ENCODE measurements around the gene INTS7.
"Not testable (repeated sequence)": the region's sequence is repeated elsewhere in the genome, so short reads cannot be mapped to it uniquely, and the experiment has no call there.

INTS7 gene

GRCh38 chr1:211932933-211933254 is 102.5 kb downstream of the INTS7 start:
- DNase-seq (ENCODE audit: low read depth): no peak

- no peak for DNase-seq (ENCODE audit: low read depth)
These were observed 103.0 kb downstream of the INTS7 start for GRCh38 chr1:211932231-211932932.

GRCh38 chr1:211929683-211930082 is 105.7 kb downstream of the INTS7 start:
- no peak for DNase-seq (ENCODE audit: low read depth)

- no peak for DNase-seq (ENCODE audit: low read depth)
These were observed 106.2 kb downstream of the INTS7 start for GRCh38 chr1:211928993-211929637.

GRCh38 chr1:211928290-211928801 is 107.0 kb downstream of the INTS7 start:
- no peak for DNase-seq (ENCODE audit: low read depth)

- no peak for DNase-seq (ENCODE audit: low read depth)
These were observed 110.3 kb downstream of the INTS7 start for GRCh38 chr1:211925016-211925415.

GRCh38 chr1:211924256-211924655 is 111.1 kb downstream of the INTS7 start:
- DNase-seq (ENCODE audit: low read depth): no peak

- DNase-seq (ENCODE audit: low read depth): no peak
These were observed 112.3 kb downstream of the INTS7 start for GRCh38 chr1:211923095-211923494.

GRCh38 chr1:211921579-211922095 is 113.7 kb downstream of the INTS7 start:
- no peak for DNase-seq (ENCODE audit: low read depth)

GRCh38 chr1:211920602-211921226 is 114.6 kb downstream of the INTS7 start:
- no peak for DNase-seq (ENCODE audit: low read depth)

- no peak for DNase-seq (ENCODE audit: low read depth)
These were observed 115.2 kb downstream of the INTS7 start for GRCh38 chr1:211920141-211920572.

- no peak for DNase-seq (ENCODE audit: low read depth)
These were observed 116.4 kb downstream of the INTS7 start for GRCh38 chr1:211918843-211919414.

GRCh38 chr1:211916458-211916857 is 118.9 kb downstream of the INTS7 start:
- DNase-seq (ENCODE audit: low read depth): not testable (repeated sequence)

- DNase-seq (ENCODE audit: low read depth): no peak
These were observed 119.4 kb downstream of the INTS7 start for GRCh38 chr1:211915924-211916323.

GRCh38 chr1:211912844-211913432 is 122.4 kb downstream of the INTS7 start:
- no peak for DNase-seq (ENCODE audit: low read depth)

GRCh38 chr1:211912038-211912437 is 123.3 kb downstream of the INTS7 start:
- no peak for DNase-seq (ENCODE audit: low read depth)

- no peak for DNase-seq (ENCODE audit: low read depth)
These were observed 124.4 kb downstream of the INTS7 start for GRCh38 chr1:211910913-211911485.

- DNase-seq (ENCODE audit: low read depth): no peak
These were observed 125.1 kb downstream of the INTS7 start for GRCh38 chr1:211910113-211910884.

- no peak for DNase-seq (ENCODE audit: low read depth)
These were observed 126.0 kb downstream of the INTS7 start for GRCh38 chr1:211909395-211909794.

- no peak for DNase-seq (ENCODE audit: low read depth)
These were observed 126.4 kb downstream of the INTS7 start for GRCh38 chr1:211908951-211909350.

GRCh38 chr1:211908453-211908852 is 126.9 kb downstream of the INTS7 start:
- no peak for DNase-seq (ENCODE audit: low read depth)

All from T-helper 22 cell (primary cell).